Kidney epithelial cell (primary cell): ENCODE results near the gene TMEM69. TPM values are rescaled to one million over a fixed set of nuclear protein-coding genes. Genes with fewer than 3 reads are reported as not detected.

ENCODE experiments used
- DNase-seq: peaks from one replicate; pipeline ENCODE4 v3.0.0-alpha.2; 2010; ENCODE audit warnings: low read depth
- H3K27me3 ChIP-seq: 2 replicates; pipeline ENCODE4 v1.6.0; 2011; ENCODE audit warnings: low read length; ENCODE audit not compliant: control insufficient read depth, insufficient read depth
- H3K36me3 ChIP-seq: 2 replicates; pipeline ENCODE4 v1.5.1; 2011; ENCODE audit warnings: low read length; ENCODE audit not compliant: control insufficient read depth, insufficient read depth
- H3K4me3 ChIP-seq: 2 replicates; pipeline ENCODE4 v1.5.1; 2011; ENCODE audit warnings: low read depth, mild to moderate bottlenecking, control low read depth, low read length
- CTCF ChIP-seq: IDR thresholded peaks from 2 replicates; pipeline ENCODE4 v1.5.1; 2011; ENCODE audit warnings: mild to moderate bottlenecking, moderate library complexity, low read length, control low read depth, inconsistent platforms; ENCODE audit not compliant: insufficient read depth, poor library complexity, severe bottlenecking
- total RNA-seq: library from RNA; depleted of rRNA; stranded (reverse); fragments of >200 nt; gene quantifications from 2 replicates; pipeline ENCODE4 v1.2.3, GENCODE V29; 2015

Gene TMEM69
- total RNA-seq, 1 donor from 2014 or later = 48.0 TPM

- Histone ChIP-seq H3K36me3 (peaks cover 1% of the 10 kb centered on the region), H3K4me3 (no peak overlapping the region), H3K27me3 (no peaks in the 10 kb centered on the region)
- no peak for TF ChIP-seq CTCF
- DNase-seq = no peak
Observed at GRCh38 chr1:45660336-45660735, 27.6 kb upstream of the TMEM69 start.

- DNase-seq = no peak
- no peak for TF ChIP-seq CTCF
- no peak overlapping the region for H3K4me3 ChIP-seq
- H3K36me3 ChIP-seq = no peaks in the 10 kb centered on the region
- H3K27me3 ChIP-seq = no peaks in the 10 kb centered on the region
Observed at GRCh38 chr1:45666836-45667235, 21.1 kb upstream of the TMEM69 start.

- no peak for DNase-seq
- TF ChIP-seq CTCF = no peak
- Histone ChIP-seq H3K36me3 (no peaks in the 10 kb centered on the region), H3K4me3 (no peak overlapping the region), H3K27me3 (no peaks in the 10 kb centered on the region)
Observed at GRCh38 chr1:45667321-45668111, 20.5 kb upstream of the TMEM69 start.

GRCh38 chr1:45668526-45668925, 19.5 kb upstream of the TMEM69 start:
- Histone ChIP-seq H3K36me3 (no peaks in the 10 kb centered on the region), H3K4me3 (no peak overlapping the region), H3K27me3 (no peaks in the 10 kb centered on the region)
- TF ChIP-seq CTCF = no peak
- no peak for DNase-seq

GRCh38 chr1:45669379-45669778, 18.6 kb upstream of the TMEM69 start:
- no peak for TF ChIP-seq CTCF
- DNase-seq = no peak
- no peaks in the 10 kb centered on the region for H3K27me3 ChIP-seq
- H3K4me3 ChIP-seq = no peak overlapping the region
- H3K36me3 ChIP-seq = no peaks in the 10 kb centered on the region
